Measurements from ENCODE around the gene SOX6.

SOX6 gene

GRCh38 chr11:15967966-15968365, 388.4 kb downstream of the SOX6 start:
- no peak overlapping the region for H3K4me3 ChIP-seq (replicated peaks; ENCODE audit: low read depth, low read length)
- no peak for TF ChIP-seq CTCF (IDR thresholded peaks at IDR 0.05; ENCODE audit: low read depth, low read length, missing control alignments)
- no peak for DNase-seq (ENCODE audit: extremely low read depth, low read depth)

DNA sequence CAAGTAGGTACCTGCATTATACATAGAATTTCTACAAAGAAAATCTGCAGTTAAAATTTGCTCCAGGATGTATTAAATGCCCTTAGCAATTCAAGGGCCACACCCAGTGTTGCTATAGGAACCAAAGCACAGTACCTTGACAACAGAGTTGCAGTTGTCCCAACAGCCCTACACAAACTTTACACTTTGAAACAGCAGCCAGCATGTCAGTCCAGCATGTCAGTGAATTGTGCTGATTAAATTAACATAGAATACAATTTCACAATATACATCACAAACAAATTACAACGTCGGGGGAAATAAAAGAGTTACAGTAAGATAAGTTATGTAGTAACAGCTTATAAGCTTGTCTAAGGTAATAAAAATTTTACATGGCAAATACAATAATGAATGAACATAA, 389.2 kb downstream of the SOX6 start:
- DNase-seq (ENCODE audit: extremely low read depth, low read depth) = peak; percentile 24
- H3K4me3 ChIP-seq (replicated peaks; ENCODE audit: low read depth, low read length) = no peak overlapping the region
- no peak for TF ChIP-seq CTCF (IDR thresholded peaks at IDR 0.05; ENCODE audit: low read depth, low read length, missing control alignments)

DNA sequence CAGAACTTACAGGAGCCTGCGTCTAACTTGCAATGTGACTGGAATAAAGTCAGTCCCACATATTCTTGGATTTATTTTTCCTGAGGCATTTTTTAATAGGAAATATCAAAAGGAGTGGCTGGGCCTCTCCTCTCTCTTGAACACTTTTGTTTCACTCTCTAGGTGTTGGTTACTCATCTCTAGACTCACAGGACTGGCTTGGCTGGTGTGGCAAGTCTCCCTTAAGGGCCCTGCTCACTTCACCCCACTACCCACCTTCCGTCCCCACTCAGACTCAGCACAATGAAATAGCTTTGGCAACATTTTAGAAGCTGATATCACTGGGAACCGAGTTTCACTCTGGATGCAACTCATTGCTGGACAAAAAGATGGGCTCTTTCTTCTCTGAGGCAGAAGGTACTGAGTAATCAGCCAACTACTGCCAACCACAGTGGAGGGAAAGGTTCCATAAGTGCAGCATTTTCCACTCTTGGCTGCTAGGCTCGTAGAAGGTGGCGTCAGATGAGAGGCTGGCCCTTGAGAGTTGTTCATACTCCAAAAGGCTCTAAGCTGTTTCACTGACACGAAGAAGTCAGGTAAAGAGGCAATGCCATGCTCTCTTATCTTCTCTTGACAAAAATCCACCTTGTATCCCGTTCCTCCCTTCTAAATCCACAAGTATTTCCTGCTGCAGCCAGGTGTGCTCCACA, 390.6 kb downstream of the SOX6 start:
- no peak for DNase-seq (ENCODE audit: extremely low read depth, low read depth)
- no peak for TF ChIP-seq CTCF (IDR thresholded peaks at IDR 0.05; ENCODE audit: low read depth, low read length, missing control alignments)
- no peak overlapping the region for H3K4me3 ChIP-seq (replicated peaks; ENCODE audit: low read depth, low read length)

DNA sequence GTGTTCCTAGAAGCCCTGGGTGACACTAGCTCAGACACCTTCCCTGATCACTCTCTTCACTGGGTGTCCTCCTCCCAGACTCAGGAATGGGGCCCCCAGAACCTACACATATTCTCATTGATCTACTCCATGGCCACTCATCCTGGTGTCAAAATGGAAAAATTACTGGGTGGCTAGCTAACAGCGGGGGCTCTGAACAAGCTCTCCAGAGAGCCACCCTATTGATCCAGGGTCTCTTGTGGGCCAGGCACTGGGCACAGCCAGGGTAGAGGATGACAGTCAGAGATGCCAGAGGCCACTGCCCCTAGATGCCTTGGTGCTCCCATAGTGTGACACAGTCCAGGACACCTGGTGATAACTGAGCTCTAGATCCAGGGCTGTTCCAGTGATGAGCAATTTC, 393.1 kb downstream of the SOX6 start:
- TF ChIP-seq CTCF (IDR thresholded peaks at IDR 0.05; ENCODE audit: low read depth, low read length, missing control alignments) = no peak

DNA sequence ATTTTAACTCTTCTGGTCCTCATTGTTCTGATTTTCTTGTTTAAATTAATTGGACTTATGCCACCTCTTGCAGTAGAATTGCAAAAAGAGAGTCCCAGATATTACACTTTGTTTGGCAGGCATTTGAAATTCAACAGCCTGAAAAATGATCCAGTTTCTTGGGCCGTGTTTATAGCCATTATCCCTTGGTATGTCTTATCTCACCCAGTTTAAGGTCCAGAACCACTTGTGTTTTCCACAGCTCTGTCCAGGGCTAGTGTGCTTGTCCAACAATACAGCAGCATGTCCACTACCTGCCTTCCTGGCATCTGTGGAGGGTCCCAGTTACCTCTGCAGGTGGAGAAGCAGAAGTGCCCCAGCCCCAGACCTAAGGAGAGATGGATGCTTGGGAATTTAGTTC, 397.4 kb downstream of the SOX6 start:
- DNase-seq (ENCODE audit: extremely low read depth, low read depth) = no peak
- no peak for TF ChIP-seq CTCF (IDR thresholded peaks at IDR 0.05; ENCODE audit: low read depth, low read length, missing control alignments)
- no peak overlapping the region for H3K4me3 ChIP-seq (replicated peaks; ENCODE audit: low read depth, low read length)

More for the DNA sequence above, 393.1 kb downstream of the SOX6 start:
- no peak for DNase-seq (ENCODE audit: extremely low read depth, low read depth)
- no peak overlapping the region for H3K4me3 ChIP-seq (replicated peaks; ENCODE audit: low read depth, low read length)

- H3K4me3 ChIP-seq (replicated peaks; ENCODE audit: low read depth, low read length) = no peak overlapping the region
- no peak for DNase-seq (ENCODE audit: extremely low read depth, low read depth)
- TF ChIP-seq CTCF (IDR thresholded peaks at IDR 0.05; ENCODE audit: low read depth, low read length, missing control alignments) = no peak
These were observed 399.1 kb downstream of the SOX6 start for GRCh38 chr11:15957234-15957633.

DNA sequence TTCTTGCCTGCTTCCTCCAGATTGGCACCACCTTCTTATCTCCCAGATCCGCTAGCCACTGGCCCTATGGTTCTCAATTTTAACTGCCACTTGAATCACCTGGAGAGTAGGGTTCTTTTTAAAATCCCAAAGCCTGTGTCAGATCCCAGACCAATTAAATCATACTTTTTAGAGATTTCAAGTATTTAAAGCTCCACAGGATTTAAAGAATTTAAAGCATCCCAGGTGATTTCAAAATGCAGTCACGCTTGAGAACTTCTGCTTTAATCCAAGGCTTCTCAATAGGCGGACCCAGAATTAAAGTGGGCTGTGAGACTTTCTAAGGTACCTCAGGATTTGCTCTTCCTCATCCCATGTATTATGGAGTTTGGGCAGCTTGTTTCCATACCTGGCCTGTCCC, 400.0 kb downstream of the SOX6 start:
- no peak overlapping the region for H3K4me3 ChIP-seq (replicated peaks; ENCODE audit: low read depth, low read length)
- DNase-seq (ENCODE audit: extremely low read depth, low read depth) = no peak
- no peak for TF ChIP-seq CTCF (IDR thresholded peaks at IDR 0.05; ENCODE audit: low read depth, low read length, missing control alignments)

Measured in HFF-Myc (cell line).